ENCODE measurements around the gene NEGR1. TPM values are rescaled to one million over a fixed set of nuclear protein-coding genes. Genes with fewer than 3 reads are reported as not detected.

Gene NEGR1
- total and polyA plus RNA-seq, 10 donors: 0.07 to 1.3 (median 0.54) TPM

DNA sequence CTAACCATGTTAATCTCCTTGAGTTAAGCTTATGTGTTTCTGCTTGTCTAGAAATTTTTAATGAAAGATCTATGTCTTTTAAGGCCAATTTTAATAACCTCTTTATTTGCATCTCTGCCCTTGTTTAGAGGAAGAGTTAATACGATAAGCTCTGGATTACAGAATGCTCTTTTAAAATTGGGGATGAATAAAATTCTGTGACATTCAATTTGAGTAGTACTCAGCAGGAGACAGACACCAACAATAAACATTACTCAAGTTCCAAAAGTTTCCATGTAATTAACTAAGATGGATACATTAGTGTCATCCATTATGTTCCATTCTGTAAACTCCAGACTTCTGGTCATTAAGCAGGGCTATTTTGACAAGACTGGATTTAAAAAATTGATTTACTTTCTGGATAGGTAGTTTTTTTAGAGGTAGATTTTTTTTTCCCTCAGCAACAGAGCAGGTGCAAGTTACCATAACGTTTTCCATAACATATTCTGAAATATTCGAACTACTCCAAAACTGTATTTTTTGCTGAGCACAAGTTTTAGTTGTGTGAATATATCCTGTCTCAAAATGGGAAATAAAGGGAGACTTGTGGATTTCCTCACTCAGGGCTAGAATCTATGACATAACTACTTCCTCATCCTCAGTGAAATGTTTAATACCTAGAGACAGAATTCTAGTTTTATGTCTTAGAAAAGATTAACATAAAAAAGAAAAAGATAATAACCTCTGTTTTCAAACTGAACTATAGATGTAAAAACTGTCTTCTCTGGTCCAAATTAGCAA lies 221.7 kb downstream of the NEGR1 start:
- intact Hi-C loops (cut with DNase I; ENCODE audit: low total_unique reads): no loop called here
- no peak overlapping the region for H3K4me3 ChIP-seq
- 46 to 62% (median 49%) methylated on average over 3 of the region's 3 CpGs for WGBS, 5 donors
- TF ChIP-seq, protein P1, sequence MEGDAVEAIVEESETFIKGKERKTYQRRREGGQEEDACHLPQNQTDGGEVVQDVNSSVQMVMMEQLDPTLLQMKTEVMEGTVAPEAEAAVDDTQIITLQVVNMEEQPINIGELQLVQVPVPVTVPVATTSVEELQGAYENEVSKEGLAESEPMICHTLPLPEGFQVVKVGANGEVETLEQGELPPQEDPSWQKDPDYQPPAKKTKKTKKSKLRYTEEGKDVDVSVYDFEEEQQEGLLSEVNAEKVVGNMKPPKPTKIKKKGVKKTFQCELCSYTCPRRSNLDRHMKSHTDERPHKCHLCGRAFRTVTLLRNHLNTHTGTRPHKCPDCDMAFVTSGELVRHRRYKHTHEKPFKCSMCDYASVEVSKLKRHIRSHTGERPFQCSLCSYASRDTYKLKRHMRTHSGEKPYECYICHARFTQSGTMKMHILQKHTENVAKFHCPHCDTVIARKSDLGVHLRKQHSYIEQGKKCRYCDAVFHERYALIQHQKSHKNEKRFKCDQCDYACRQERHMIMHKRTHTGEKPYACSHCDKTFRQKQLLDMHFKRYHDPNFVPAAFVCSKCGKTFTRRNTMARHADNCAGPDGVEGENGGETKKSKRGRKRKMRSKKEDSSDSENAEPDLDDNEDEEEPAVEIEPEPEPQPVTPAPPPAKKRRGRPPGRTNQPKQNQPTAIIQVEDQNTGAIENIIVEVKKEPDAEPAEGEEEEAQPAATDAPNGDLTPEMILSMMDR (IDR thresholded peaks at IDR 0.05 in 8 of 11, conservative IDR thresholded peaks at IDR 0.05 in 3 of 11): no peak
- no peak for TF ChIP-seq POLR2AphosphoS5 (IDR thresholded peaks at IDR 0.05)
- no peak for TF ChIP-seq POLR2A (IDR thresholded peaks at IDR 0.05)
- H3K27ac ChIP-seq: no peak overlapping the region
- no peaks in the 10 kb centered on the region for H3K9me3 ChIP-seq
- H3K4me1 ChIP-seq: no peaks in the 10 kb centered on the region
- H3K27me3 ChIP-seq (replicated peaks in 1 of 7): no peaks in the 10 kb centered on the region
- H3K36me3 ChIP-seq: no peaks in the 10 kb centered on the region
- no peak for DNase-seq

GRCh38 chr1:72056516-72056915 lies 225.8 kb downstream of the NEGR1 start:
- Histone ChIP-seq H3K4me1 (no peaks in the 10 kb centered on the region), H3K27me3 (replicated peaks in 1 of 7) (no peaks in the 10 kb centered on the region), H3K4me3 (no peak overlapping the region), H3K9me3 (no peaks in the 10 kb centered on the region), H3K36me3 (no peaks in the 10 kb centered on the region), H3K27ac (no peak overlapping the region)
- DNase-seq: no peak
- WGBS, 5 donors: 82 to 96% (median 85%) methylated on average over 2 of the region's 2 CpGs
- TF ChIP-seq, protein P1 (IDR thresholded peaks at IDR 0.05 in 8 of 11, conservative IDR thresholded peaks at IDR 0.05 in 3 of 11): no peak
- no peak for TF ChIP-seq POLR2A (IDR thresholded peaks at IDR 0.05)
- TF ChIP-seq POLR2AphosphoS5 (IDR thresholded peaks at IDR 0.05): no peak
- intact Hi-C loops (cut with DNase I; ENCODE audit: low total_unique reads): no loop called here

GRCh38 chr1:72051538-72051937 lies 230.8 kb downstream of the NEGR1 start:
- no peaks in the 10 kb centered on the region for H3K36me3 ChIP-seq
- DNase-seq: no peak
- no peaks in the 10 kb centered on the region for H3K4me1 ChIP-seq
- H3K4me3 ChIP-seq: no peak overlapping the region
- TF ChIP-seq, protein P1 (IDR thresholded peaks at IDR 0.05 in 8 of 11, conservative IDR thresholded peaks at IDR 0.05 in 3 of 11): no peak
- no peak for TF ChIP-seq POLR2A (IDR thresholded peaks at IDR 0.05)
- no peak for TF ChIP-seq POLR2AphosphoS5 (IDR thresholded peaks at IDR 0.05)
- H3K9me3 ChIP-seq: no peaks in the 10 kb centered on the region
- WGBS, 5 donors: 75 to 92% (median 82%) methylated on average over 2 of the region's 2 CpGs
- intact Hi-C loops (cut with DNase I; ENCODE audit: low total_unique reads): no loop called here
- H3K27me3 ChIP-seq (replicated peaks in 1 of 7): no peaks in the 10 kb centered on the region
- no peak overlapping the region for H3K27ac ChIP-seq

- no peaks in the 10 kb centered on the region for H3K4me1 ChIP-seq
- TF ChIP-seq POLR2A (IDR thresholded peaks at IDR 0.05) (no peak), POLR2AphosphoS5 (IDR thresholded peaks at IDR 0.05) (no peak)
- TF ChIP-seq, protein P1 (IDR thresholded peaks at IDR 0.05 in 8 of 11, conservative IDR thresholded peaks at IDR 0.05 in 3 of 11): no peak
- no peak for DNase-seq
- H3K9me3 ChIP-seq: no peaks in the 10 kb centered on the region
- no peaks in the 10 kb centered on the region for H3K36me3 ChIP-seq
- H3K4me3 ChIP-seq: no peak overlapping the region
- intact Hi-C loops (cut with DNase I; ENCODE audit: low total_unique reads): no loop called here
- H3K27me3 ChIP-seq (replicated peaks in 1 of 7): no peaks in the 10 kb centered on the region
- no peak overlapping the region for H3K27ac ChIP-seq
These were observed 231.8 kb downstream of the NEGR1 start for GRCh38 chr1:72050551-72050950.
